ENCODE data around the gene HERC3.

- TF ChIP-seq CTCF (conservative IDR thresholded peaks at IDR 0.05), result no peak
- no peak for TF ChIP-seq EZH2 (IDR thresholded peaks at IDR 0.05; ENCODE audit: low read depth)
Measured at GRCh38 chr4:88693792-88694191, 101.5 kb downstream of the HERC3 start.
